ELF-1 (cell line): ENCODE data around the gene SGPL1.
A peak's percentile ranks its signal among the peaks of the same experiment; 100 is the strongest.
"Not testable (repeated sequence)": the region's sequence is repeated elsewhere in the genome, so short reads cannot be mapped to it uniquely, and the experiment has no call there.

ENCODE experiments used
- DNase-seq: peaks from one replicate; pipeline ENCODE4 v3.0.0-alpha.2; 2016; ENCODE audit warnings: low read depth, low spot score

Gene SGPL1, protein sequence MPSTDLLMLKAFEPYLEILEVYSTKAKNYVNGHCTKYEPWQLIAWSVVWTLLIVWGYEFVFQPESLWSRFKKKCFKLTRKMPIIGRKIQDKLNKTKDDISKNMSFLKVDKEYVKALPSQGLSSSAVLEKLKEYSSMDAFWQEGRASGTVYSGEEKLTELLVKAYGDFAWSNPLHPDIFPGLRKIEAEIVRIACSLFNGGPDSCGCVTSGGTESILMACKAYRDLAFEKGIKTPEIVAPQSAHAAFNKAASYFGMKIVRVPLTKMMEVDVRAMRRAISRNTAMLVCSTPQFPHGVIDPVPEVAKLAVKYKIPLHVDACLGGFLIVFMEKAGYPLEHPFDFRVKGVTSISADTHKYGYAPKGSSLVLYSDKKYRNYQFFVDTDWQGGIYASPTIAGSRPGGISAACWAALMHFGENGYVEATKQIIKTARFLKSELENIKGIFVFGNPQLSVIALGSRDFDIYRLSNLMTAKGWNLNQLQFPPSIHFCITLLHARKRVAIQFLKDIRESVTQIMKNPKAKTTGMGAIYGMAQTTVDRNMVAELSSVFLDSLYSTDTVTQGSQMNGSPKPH

DNA sequence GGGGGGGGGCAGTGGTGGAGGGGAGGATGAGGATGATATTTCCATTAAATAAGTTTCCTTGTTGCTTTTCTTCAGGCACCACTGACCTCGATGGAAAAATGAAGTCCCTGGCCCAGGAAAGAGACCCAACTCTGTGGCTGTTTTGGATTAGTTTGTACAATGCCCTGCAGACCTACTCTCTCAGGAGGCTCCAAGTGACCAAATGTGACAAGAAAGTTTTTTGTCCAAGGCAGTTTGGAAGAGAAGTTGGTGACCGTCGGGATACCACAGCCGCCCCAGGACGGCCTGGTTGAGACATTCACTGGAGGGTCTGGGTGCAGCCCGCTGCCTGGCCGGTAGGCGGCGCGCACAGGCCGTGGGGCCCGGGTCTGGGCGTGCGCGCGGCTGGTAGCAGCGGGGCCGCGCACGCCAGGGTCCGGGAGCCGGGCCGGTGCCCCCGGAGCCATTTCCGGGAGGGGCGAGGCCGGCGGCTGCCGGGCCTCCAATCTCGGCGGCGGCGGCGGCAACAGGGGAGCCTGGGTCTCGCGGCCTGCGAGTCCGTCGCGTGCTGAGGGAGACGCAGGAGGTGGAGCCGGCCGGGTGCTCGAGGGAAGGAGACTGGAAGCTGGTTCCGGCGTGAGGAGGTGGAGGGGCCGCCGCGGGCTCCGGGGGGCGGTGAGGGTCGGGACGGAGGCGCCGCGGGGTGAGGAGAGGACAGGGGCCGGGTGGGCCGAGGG is at the start of gene SGPL1:
TSS of gene SGPL1 (plus strand) at position 445 of the 716 bp plus-strand sequence. CDS start 906 bp downstream, outside the sequence.
- DNase-seq, result peak; percentile 91

DNA sequence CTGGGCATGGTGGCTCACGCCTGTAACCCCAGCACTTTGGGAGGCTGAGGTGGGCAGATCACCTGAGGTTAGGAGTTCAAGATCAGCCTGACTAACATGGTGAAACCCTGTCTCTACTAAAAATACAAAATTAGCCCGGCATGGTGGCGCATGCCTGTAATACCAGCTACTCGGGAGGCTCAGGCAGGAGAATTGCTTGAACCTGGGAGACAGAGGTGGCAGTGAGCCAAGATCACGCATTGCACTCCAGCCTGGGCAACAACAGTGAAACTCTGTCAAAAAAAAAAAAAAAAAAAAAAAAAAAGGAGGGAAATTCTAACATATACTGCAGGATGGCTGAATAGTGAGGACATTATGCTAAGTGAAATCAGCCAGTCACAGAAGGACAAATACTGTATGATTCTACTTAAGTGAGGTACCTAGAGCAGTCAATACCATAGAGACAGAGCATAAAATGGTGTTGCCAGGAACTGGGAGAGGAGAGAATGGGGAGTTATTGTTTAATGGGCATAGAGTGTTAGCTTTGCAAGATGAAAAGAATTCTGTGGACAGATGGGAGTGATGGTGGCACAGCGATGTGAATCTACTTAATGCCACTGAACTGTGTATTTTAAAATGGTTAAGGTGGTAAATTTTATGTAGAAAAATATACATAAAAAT is 47.6 kb upstream of the SGPL1 start:
- not testable (repeated sequence) for DNase-seq

DNA sequence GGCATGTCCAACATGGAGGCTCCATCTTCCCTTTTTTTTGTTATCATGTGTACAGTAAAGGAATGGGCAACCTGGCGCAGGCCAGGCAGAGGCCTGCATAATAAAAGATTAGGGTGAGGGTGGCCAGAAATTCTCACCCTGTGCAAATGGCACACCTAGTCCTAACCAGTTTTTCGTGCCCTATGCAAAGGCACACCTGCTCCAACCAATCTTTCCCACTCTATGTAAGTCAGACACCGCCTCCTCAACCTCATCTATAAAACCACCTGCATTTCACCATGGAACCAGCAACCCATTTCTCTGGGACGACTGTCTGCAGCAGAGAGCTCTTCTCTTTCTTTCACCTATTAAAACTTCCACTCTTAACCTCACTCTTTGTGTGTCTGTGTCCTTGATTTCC is 46.6 kb upstream of the SGPL1 start:
- DNase-seq, result no peak

DNA sequence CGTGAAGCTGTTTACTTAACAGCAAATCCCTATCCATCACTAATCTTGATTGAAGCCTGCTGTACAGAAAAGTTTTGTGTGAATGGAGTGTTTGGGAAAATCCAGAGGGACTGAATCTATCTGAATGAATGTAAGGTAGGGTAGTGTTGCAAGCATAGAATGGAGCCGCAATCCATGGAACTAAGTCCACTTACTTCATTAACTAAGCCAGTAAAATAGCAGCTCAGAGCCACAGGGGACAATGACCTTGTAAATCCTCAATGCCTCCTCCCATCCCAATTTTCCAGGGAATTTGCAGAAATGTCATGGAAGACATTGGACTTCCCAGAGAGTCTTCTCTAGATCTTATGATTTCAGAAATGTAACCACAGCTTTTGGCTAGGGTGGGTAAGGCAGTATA is 45.7 kb upstream of the SGPL1 start:
- DNase-seq, result no peak

DNA sequence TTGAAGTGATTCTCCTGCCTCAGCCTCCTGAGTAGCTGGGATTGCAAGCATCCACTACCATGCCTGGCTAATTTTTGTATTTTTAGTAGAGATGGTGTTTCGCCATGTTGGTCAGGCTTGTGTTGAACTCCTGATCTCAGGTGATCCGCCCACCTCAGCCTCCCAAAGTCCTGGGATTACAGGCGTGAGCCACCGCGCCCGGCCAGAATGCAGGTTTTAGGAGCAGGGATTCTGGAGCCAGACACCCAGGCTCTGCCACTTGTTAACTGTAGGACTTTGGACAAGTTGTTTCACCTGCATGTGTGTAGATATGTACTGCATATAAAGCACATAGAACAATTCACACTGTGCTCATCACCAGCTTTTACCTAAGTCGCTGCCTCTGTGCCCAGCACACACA is 45.2 kb upstream of the SGPL1 start:
- not testable (repeated sequence) for DNase-seq

DNA sequence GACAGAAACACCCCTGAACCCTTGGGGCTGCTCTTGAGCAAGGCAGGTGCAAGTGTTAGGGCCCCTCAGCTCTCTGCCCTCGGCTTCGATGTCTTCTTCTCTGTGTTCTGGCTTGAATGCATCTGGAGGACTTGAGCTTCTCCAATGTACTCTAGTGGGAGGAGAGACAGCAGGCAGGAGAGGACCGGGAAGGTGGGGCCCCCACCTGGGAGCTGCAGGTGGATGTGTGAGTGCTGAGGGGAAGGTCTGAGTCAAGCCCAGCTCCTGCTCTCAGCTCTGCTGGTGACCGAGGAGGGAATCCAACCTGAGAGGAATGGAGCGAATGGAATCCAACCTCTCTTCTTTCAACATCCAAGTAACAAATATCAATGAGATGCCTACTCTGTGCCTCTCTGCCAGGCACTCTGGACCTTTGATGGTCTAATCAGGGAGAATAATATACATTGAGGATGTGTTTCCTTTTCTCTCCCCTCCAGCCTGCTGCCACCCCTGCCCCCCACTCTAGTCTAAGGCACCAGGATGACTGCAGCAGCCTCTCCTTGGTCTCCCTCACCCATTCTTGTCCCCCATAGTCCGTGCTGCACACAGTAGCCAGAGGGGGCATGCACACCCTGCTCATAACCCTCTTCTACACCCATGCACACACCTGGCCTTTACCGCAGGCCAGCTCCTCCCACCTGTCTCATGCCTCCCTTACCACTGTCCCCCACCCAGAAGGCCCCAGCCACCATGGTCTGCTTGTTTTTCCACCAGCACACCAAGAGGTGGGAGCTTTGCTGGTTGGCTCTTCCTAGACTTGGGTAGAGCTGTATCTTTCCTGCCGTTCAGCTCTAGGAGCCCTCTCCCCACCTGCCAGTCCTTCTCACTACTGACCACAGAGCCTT is 44.2 kb upstream of the SGPL1 start:
- DNase-seq, result no peak

DNA sequence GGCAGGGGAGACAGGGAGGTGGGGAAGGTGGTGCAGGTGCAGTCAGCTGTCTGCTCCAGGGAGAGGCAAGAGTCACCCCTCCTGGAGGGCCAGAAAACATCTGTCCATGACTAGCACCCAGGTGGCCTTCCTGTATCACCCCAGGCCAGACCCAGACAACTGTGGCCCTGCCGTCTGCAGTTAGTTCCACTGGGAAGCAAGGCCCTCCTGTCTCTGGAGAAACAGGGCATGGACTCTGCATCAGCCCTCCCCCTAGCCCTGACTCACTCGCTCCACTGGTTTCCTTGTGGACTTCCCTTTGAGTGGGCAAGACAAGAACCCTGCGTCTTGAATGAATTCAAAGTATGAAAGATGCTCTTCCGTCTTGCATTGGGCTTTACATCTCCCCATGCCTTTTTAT is 43.1 kb upstream of the SGPL1 start:
- no peak for DNase-seq

DNA sequence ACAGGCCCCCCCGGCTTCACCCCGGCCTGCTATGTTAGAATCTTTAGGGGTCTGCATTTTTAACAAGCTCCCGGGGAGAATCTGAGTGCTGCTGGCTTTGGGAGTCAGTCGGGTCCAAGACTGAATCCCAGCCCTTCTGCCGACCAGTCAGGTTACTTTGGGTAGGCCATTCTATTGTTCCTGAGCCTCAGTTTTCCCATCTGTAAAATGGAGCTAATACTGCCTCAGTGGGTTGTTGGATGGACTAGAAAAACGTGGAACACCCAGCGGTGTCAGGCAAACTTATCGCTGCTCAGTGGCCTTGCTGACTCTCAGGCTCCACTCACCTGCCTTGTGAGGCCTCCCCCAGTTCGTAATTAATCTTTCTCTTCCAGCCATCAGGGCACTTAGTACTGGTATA is 42.3 kb upstream of the SGPL1 start:
- DNase-seq, result no peak

DNA sequence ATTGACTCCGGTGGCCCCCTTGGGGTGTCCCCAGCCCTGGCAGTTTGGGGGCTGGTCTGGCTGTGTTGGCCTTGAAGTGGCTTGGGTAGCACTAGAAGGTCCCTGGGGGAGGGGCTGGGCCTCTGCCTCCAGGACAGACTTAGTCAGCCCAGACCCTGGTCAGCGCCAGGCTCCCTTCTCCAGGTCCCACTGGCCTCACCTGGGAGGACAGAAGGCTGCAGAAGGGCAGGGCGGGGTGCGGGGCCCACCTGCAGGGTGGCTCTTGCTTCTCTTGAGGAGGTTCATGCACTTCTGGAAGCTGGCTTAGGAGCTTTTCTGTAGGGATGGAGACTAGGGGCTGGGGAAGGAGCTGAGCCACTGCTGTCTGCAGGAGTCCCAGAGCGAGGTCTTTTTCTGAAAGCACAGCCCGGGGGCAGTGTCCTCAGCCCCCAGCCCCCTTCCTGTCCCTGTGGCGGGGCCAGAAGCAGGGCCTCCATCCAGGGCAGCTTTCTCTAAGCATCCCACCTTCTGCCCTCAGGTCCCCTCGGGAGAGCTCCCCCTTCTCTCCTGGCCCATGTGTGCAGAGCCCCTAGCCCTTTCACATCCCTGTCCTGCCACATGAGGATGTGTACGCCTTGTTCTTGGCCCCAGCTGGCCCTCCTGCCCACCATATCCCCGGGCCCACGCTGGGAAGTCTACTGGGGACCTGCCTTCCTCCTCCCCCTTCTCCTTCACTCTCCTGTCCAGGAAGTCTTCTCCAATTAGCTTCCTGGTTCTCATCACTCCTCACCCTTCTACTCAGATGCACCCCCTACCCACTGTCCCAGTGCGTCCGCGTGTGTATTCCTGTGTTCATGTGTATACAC is 41.6 kb upstream of the SGPL1 start:
- no peak for DNase-seq

DNA sequence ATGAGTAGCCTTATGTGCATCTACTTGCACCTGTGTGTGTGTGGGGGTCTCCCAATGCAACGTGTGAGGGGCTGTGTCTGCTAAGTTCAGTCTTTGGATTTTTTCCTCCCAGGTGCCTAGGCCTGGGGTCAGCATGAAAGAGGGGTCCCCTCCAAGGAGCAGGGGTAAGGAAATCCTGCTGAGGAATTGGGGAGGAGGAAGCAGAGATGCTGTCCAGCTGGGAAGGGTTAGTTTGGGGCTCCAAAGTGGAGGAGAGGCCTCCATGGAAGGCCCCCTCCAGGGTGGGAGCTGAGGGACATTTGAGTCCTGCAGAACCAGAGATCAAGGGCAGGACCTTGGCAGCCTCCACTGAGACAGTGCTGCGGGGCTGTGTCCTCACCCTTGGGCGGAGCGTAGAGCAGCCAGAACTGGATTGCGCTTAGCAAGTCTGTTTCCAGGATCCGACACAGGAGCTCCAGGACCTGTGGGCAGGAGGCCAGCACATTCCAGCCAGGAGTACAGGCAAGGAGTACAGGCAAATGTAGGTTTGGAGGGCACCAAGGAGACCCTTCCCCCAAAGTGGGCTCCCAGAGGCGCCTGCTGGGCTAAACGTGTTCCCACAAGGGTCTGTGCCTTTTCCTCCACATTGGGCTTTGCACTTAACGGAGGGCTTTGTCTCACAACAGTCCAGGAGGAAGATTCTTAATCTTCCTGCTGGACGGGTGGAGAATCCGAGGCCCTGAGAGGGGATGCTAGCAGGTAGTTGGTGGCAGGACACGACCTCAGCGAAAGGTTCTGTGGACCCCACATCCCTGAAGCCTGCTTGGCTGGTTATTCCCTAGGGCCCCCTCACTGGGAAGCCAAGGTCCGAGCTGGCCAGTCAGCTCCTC is 40.7 kb upstream of the SGPL1 start:
- no peak for DNase-seq

DNA sequence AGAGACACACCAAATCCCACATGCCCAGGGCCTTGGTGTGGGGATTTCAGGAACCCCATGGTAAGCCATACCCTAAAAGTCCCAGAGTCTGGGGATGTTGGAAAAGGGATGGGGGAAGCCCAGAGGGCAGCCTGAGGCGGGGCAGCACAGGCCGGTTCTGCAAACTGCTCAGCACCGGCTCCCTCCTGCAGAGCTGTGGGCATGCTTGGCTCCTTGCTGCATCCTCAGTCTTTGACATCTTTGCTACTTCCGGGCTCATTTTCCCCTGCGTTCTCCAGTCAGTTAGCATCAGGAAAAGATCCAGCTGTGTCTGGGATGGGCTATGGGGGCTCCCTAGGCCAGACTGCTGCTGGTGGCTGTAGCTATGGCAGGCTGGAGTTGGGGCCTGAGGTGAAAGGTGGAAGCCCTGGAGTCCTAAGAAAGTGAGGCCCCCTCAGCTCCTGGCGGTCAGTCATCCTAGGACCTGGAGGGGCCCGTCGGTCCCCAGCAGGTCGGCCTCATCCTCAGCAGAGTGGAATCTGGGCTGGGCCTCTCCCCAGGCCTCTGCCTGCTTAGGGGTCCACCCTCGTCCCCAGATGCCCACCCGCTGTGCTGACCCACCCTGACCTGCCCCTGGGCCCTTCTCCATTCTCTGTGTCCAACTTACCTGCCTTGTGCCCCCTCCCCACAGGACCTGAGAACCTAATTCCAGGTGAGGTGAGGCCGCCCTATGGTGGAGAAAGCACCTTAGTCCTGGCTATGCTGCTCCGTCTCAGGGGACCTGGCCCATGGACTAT is 39.9 kb upstream of the SGPL1 start:
- DNase-seq, result no peak

DNA sequence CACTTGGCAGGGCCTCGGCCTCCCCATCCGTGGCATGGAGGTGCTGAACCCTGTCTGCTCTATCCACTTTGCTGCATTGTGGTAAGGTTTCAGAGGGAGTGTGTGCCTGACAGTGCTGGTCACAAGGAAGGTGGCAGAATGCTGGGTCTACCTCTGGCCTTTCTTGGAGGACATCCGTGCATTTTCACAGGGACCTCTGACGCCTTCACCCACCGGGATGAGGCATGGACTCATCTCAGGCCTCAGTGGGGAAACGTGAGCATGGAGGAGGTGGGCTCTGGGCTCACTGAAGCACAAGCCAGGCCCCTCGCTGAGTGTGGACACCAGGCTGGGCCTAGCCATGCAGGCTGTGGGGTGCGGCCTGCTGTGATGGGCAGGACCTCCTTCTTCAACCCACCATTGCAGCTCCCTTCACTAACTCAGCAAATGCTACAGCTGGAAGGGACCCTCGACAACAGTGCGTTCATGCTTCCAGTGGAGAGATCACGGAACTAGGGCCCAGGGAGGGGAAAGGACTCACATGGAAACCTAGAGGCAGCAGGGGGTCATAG is 39.2 kb upstream of the SGPL1 start:
- DNase-seq, result no peak

DNA sequence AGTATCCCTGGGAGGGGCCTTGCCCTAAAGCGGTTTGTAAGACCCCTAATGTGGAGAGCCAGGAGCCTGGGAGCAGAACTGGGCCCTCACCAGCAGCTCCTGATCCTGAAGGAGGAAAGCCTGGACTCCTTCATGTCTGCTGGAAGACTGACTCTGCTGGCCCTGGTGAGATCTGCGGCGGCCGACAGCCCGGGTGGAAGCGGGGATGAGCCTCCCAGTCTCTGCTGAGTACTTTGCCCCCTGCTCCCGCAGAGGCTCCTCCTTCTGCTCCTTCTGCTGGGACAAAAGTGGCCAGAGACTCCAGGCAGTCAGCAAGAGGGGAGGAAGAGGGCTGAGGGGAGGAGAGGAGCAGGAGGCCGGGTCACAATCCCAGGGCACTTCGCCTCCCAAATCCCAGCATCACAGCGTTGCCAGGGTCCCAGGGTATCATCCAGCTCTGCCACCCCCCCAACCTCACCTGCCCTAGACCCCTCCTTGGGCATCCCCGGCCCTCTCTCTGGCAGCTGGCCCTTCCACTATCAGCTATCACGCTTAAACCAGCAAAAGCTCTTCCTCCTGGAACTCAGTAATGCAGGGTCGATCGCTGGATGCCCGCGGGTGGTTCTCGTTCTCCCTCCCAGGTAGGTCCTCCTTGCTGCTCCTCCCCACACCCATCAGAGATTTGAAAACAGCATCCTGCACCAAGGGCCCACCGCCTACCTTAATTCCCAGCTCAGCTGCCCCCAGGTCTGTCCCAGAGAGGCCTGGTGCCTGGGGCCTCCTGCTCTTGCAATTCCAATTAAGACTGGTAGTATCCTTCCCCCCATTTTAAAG is 38.5 kb upstream of the SGPL1 start:
- no peak for DNase-seq

DNA sequence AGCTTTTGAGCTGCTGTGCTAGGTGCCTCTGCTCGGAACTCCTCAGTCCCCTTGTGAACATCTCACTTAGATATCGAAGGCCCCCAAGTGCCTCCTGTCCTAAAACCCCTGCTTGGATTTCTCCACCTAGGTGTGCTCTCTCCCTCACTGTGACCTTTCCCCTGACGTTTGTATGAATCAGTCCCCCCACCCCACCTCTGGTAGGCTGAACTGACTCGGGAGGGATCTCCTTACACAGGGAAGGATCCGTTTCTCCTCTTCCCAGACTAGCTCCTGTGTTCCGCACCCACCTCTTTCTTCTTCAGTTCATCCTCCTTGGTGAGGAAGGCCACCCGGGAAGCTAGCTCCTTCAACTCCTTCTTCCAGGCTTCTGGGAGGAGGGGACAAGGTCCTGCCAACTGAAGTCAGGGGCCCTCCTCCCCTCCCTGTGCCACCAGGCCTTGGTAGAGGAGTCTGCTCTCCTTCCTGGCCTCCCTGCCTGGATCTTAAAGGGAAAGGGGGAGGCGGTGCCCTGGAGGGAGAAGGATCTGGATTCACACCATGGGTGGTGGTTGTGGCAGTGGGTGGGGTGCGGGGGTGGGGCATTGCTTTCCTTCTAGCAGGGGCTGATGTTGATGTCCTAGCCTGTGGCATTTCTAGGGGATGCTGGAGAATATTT is 37.4 kb upstream of the SGPL1 start:
- no peak for DNase-seq

DNA sequence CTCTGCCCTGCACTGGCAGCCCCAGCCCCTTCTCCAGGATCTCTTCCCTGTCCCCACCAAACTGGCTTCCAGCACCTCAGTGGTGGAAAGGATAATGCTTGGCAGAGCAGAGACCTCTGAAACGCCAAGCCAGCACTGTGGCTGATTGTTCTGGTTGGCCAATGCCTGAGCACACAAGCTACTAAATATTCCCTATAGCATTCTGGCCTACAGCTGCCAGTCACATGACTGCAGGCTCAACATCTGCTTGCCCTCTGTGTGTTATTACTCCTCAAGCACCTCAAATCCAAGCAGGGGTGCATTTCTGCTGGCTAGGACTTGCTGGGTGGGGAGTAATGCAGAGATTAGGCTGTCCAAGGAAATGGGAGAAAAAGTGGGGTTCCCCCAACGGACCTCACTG is 36.7 kb upstream of the SGPL1 start:
- no peak for DNase-seq

DNA sequence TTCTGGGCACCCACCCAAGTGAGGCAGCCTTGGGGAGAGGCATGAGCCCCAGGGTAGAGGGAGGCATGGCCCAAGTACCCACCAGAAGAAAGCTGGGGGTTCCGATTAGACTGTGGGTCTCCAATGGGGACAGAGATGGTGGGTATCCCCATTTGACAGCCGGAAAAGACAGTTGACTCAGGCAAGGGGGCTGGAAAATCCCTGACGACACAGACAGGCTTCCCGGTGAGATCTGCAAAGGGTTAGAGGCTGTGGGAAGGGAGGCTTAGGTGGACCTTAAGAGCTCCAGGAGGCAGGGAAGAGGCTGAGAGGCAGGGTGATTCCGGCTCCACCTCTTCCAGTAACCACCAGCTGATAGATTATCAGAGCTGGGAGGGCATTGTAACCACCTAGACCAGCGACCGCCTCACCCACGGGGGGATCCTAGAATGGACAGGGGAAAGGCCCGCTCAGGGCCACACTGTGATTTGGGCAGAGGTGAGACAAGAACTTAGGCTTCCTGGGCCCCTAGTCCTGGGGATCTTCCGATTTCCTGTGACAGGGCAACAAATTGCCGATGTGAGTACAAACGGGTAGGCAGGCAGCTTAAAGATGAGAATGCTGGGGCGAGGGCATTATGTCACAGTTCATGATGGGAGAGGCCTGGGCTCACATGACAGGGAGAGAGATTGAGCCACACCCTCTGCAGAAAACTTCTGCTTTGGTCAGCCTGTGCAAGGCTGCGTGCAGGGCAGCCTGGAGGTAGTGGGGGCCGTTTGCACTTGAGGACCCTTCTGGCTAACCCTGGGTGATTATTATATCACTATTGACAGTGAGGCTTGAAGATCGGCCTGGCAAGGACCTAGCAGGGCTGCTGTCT is 36.0 kb upstream of the SGPL1 start:
- DNase-seq, result no peak
